Ectodermal cell (in vitro differentiated cells): ENCODE data around the gene WDR62.

ENCODE experiments used
- H3K27ac ChIP-seq: 2 replicates; pipeline ENCODE4 v1.7.0; 2013; ENCODE audit warnings: mild to moderate bottlenecking, low read depth, low read length; ENCODE audit not compliant: insufficient read depth, poor library complexity, severe bottlenecking
- H3K27me3 ChIP-seq: 2 replicates; pipeline ENCODE4 v1.7.0; 2013; ENCODE audit warnings: mild to moderate bottlenecking, low read length; ENCODE audit not compliant: insufficient read depth, control insufficient read depth, poor library complexity, severe bottlenecking
- H3K36me3 ChIP-seq: one replicate; pipeline ENCODE4 v1.7.0; 2013; ENCODE audit warnings: low read length; ENCODE audit not compliant: control insufficient read depth, insufficient read depth
- H3K4me1 ChIP-seq: one replicate; pipeline ENCODE4 v1.7.0; 2013; ENCODE audit warnings: low read length; ENCODE audit not compliant: control insufficient read depth, insufficient read depth
- H3K4me3 ChIP-seq: 2 replicates; pipeline ENCODE4 v1.7.0; 2013; ENCODE audit warnings: low read depth, low read length, control low read depth; ENCODE audit not compliant: insufficient read depth
- H3K9me3 ChIP-seq: 2 replicates; pipeline ENCODE4 v1.7.0; 2013; ENCODE audit warnings: mild to moderate bottlenecking, low read length, moderate library complexity; ENCODE audit not compliant: control insufficient read depth
- WGBS, 2 experiments: methylation state at CpG; one replicate each; pipeline ENCODE4 v1.1.7; 2013; ENCODE audit warnings: missing lambda C conversion rate in 2 of 2; 5-methylcytosine and 5-hydroxymethylcytosine counted together

WDR62 gene

GRCh38 chr19:36079389-36079945 lies 24.8 kb downstream of the WDR62 start:
- H3K4me1 ChIP-seq: no peaks in the 10 kb centered on the region
- H3K27me3 ChIP-seq: no peaks in the 10 kb centered on the region
- WGBS, 2 experiments: 90 to 100% methylated on average over 3 of the region's 3 CpGs
- peaks cover 49% of the 10 kb centered on the region for H3K36me3 ChIP-seq
- no peak overlapping the region for H3K4me3 ChIP-seq
- H3K27ac ChIP-seq: no peak overlapping the region
- H3K9me3 ChIP-seq: no peaks in the 10 kb centered on the region

GRCh38 chr19:36081385-36081784 lies 26.7 kb downstream of the WDR62 start:
- no peaks in the 10 kb centered on the region for H3K9me3 ChIP-seq
- H3K36me3 ChIP-seq: peaks cover 50% of the 10 kb centered on the region
- H3K27ac ChIP-seq: no peak overlapping the region
- H3K4me1 ChIP-seq: no peaks in the 10 kb centered on the region
- no peak overlapping the region for H3K4me3 ChIP-seq
- 92 to 94% methylated on average over 3 of the region's 3 CpGs for WGBS, 2 experiments
- H3K27me3 ChIP-seq: no peaks in the 10 kb centered on the region

GRCh38 chr19:36081894-36082293 lies 27.2 kb downstream of the WDR62 start:
- Histone ChIP-seq H3K36me3 (peaks cover 55% of the 10 kb centered on the region), H3K27ac (no peak overlapping the region), H3K4me3 (no peak overlapping the region), H3K9me3 (no peaks in the 10 kb centered on the region), H3K27me3 (no peaks in the 10 kb centered on the region), H3K4me1 (no peaks in the 10 kb centered on the region)
- WGBS, 2 experiments: 95 to 97% methylated on average over 7 of the region's 7 CpGs

DNA sequence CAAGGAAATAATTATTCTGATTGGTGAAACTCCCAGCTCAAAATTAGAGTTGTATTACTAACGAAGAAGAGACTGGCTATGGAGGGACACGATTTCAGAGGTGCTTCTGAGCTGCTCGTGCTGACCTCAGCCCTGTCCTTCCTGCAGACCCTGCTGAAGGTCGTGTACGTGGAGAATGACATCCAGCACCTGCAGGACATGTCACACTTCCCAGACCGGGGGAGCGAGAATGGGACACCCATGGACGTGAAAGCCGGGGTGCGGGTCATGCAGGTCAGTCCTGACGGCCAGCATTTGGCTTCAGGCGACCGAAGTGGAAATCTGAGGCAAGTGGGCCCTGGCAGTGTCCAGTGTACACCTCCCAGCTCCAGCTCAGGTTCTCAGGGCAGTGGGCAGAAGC lies 28.2 kb downstream of the WDR62 start:
- no peaks in the 10 kb centered on the region for H3K27me3 ChIP-seq
- no peak overlapping the region for H3K27ac ChIP-seq
- no peak overlapping the region for H3K4me3 ChIP-seq
- H3K4me1 ChIP-seq: no peaks in the 10 kb centered on the region
- WGBS, 2 experiments: 94 to 96% methylated on average over 13 of the region's 13 CpGs
- peaks cover 55% of the 10 kb centered on the region for H3K36me3 ChIP-seq
- H3K9me3 ChIP-seq: no peaks in the 10 kb centered on the region

- WGBS, 2 experiments: 95 to 96% methylated on average over 12 of the region's 12 CpGs
- no peak overlapping the region for H3K4me3 ChIP-seq
- H3K36me3 ChIP-seq: peaks cover 63% of the 10 kb centered on the region
- H3K27me3 ChIP-seq: no peaks in the 10 kb centered on the region
- H3K4me1 ChIP-seq: no peaks in the 10 kb centered on the region
- H3K27ac ChIP-seq: no peak overlapping the region
- H3K9me3 ChIP-seq: no peaks in the 10 kb centered on the region
Observed at GRCh38 chr19:36084231-36085009, 29.7 kb downstream of the WDR62 start.

GRCh38 chr19:36086326-36086725 lies 31.6 kb downstream of the WDR62 start:
- H3K4me3 ChIP-seq: no peak overlapping the region
- H3K27ac ChIP-seq: no peak overlapping the region
- no peaks in the 10 kb centered on the region for H3K4me1 ChIP-seq
- WGBS, 2 experiments: 94 to 96% methylated on average over 9 of the region's 9 CpGs
- H3K36me3 ChIP-seq: peaks cover 65% of the 10 kb centered on the region
- no peaks in the 10 kb centered on the region for H3K9me3 ChIP-seq
- H3K27me3 ChIP-seq: no peaks in the 10 kb centered on the region

GRCh38 chr19:36089847-36090246 lies 35.1 kb downstream of the WDR62 start:
- Histone ChIP-seq H3K4me3 (no peak overlapping the region), H3K4me1 (no peaks in the 10 kb centered on the region), H3K9me3 (no peaks in the 10 kb centered on the region), H3K36me3 (peaks cover 52% of the 10 kb centered on the region), H3K27ac (no peak overlapping the region), H3K27me3 (no peaks in the 10 kb centered on the region)
- WGBS, 2 experiments: 94 to 95% methylated on average over 5 of the region's 5 CpGs

- no peaks in the 10 kb centered on the region for H3K27me3 ChIP-seq
- H3K9me3 ChIP-seq: no peaks in the 10 kb centered on the region
- no peaks in the 10 kb centered on the region for H3K4me1 ChIP-seq
- H3K36me3 ChIP-seq: peaks cover 48% of the 10 kb centered on the region
- WGBS, 2 experiments: 85 to 90% methylated on average over 13 of the region's 13 CpGs
- H3K4me3 ChIP-seq: no peak overlapping the region
- no peak overlapping the region for H3K27ac ChIP-seq
Observed at GRCh38 chr19:36090910-36091695, 36.4 kb downstream of the WDR62 start.

DNA sequence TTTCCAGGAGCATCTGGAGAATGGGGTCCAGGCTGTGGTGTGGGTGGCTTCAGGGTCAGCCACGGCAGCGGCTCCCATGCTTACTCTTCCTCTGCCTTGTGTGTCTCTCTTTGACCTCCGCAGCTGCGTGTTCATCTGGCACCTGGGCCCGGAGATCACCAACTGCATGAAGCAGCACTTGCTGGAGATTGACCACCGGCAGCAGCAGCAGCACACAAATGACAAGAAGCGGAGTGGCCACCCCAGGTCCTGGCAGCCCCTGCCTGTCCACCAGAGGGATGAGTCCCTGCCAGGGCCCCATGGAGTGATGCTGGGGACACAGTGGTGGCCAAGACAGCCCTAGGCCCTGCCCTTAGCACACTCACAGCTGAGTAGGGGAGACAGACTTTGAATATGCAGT lies 37.9 kb downstream of the WDR62 start:
- 93 to 96% methylated on average over 7 of the region's 7 CpGs for WGBS, 2 experiments
- Histone ChIP-seq H3K4me1 (no peaks in the 10 kb centered on the region), H3K27me3 (no peaks in the 10 kb centered on the region), H3K27ac (no peak overlapping the region), H3K4me3 (no peak overlapping the region), H3K36me3 (peaks cover 45% of the 10 kb centered on the region), H3K9me3 (no peaks in the 10 kb centered on the region)

DNA sequence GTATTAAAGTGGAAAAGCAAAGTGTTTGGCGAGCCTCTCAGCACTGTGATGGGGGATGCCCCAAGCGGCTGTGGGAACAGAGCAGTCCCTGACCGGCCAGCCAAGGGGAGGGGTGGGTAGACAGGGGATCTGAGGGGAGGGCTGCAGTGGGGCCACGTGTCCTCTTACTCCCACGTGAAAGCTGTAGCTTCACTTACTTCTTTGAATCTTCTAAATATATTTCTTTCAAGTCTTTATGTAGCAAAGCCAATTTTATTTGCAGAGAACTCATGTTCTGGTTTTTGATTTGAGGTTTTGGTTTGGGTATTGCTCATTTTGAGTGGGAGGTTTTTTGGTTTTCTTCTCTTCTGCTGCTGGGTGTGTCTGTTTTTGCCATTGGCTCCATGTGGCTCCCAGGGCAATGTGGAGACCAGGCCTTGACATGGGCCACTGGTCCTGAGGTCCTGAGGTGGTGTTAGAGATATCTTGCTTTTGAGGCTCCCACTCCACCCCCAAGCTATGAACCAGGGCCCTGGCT lies 38.5 kb downstream of the WDR62 start:
- no peak overlapping the region for H3K27ac ChIP-seq
- 95 to 98% methylated on average over 3 to 4 of the region's 5 CpGs for WGBS, 2 experiments
- no peaks in the 10 kb centered on the region for H3K27me3 ChIP-seq
- H3K36me3 ChIP-seq: peaks cover 45% of the 10 kb centered on the region
- H3K9me3 ChIP-seq: no peaks in the 10 kb centered on the region
- H3K4me1 ChIP-seq: no peaks in the 10 kb centered on the region
- H3K4me3 ChIP-seq: no peak overlapping the region
